H1 (cell line): Measurements from ENCODE around the gene CNTNAP1.
"Not testable (repeated sequence)": the region's sequence is repeated elsewhere in the genome, so short reads cannot be mapped to it uniquely, and the experiment has no call there.

ENCODE experiments used
- EZH2 ChIP-seq: fragments of 200-600 bp; sonication (generic); IDR thresholded peaks from 2 replicates; pipeline ENCODE4 v1.7.1; 2012; ENCODE audit warnings: low read depth, mild to moderate bottlenecking, moderate library complexity, low read length, inconsistent platforms; ENCODE audit not compliant: severe bottlenecking
- POLR2AphosphoS5 ChIP-seq: IDR thresholded peaks from 2 replicates; pipeline ENCODE4 v1.6.1; 2011; ENCODE audit warnings: low read depth, low read length
- RAD21 ChIP-seq, 2 experiments: IDR thresholded peaks in 1 of 2; conservative IDR thresholded peaks in 1 of 2; 2 replicates each; pipeline ENCODE4 v1.6.1; 2011; ENCODE audit warnings: low read depth in 2 of 2, low read length in 2 of 2, improper control_type of control experiment in 1 of 2, inconsistent platforms in 1 of 2, mild to moderate bottlenecking in 1 of 2, moderate library complexity in 1 of 2
- SUZ12 ChIP-seq: fragments of 200-600 bp; sonication (generic); IDR thresholded peaks from 2 replicates; pipeline ENCODE4 v1.6.1; 2012; ENCODE audit warnings: mild to moderate bottlenecking, inconsistent platforms, low read length, moderate library complexity, mixed read lengths
- TF ChIP-seq, protein P1 (sequence below), 3 experiments: IDR thresholded peaks; 1 replicate in 2 of 3; 2 replicates in 1 of 3; pipeline versions ENCODE4 v1.5.1 to v1.6.1; 2011; ENCODE audit warnings: low read length in 3 of 3, mild to moderate bottlenecking in 3 of 3, inconsistent platforms in 2 of 3, low read depth in 1 of 3, moderate library complexity in 1 of 3; ENCODE audit not compliant: insufficient read depth in 1 of 3; ENCODE audit errors: control extremely low read depth in 1 of 3
- TF ChIP-seq, protein P2 (sequence below): IDR thresholded peaks from 2 replicates; pipeline ENCODE4 v1.6.1; 2012; ENCODE audit warnings: low read length, inconsistent platforms

DNA sequence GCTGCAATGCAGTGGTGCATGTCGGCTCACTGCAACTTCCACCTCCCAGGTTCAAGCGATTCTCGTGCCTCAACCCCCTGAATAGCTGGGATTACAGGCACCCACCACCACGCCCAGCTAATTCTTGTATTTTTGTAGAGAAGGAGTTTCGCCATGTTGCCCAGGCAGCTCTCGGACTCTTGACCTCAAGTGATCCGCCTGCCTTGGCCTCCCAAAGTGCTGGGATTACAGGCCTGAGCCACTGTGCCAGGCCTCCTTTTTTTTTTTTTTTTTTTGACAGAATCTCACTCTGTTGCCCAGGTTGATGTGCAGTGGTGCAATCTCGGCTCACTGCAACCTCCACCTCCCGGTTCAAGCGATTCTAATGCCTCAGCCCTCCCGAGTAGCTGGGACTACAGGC lies 60.6 kb downstream of the CNTNAP1 start:
- TF ChIP-seq, protein P1, sequence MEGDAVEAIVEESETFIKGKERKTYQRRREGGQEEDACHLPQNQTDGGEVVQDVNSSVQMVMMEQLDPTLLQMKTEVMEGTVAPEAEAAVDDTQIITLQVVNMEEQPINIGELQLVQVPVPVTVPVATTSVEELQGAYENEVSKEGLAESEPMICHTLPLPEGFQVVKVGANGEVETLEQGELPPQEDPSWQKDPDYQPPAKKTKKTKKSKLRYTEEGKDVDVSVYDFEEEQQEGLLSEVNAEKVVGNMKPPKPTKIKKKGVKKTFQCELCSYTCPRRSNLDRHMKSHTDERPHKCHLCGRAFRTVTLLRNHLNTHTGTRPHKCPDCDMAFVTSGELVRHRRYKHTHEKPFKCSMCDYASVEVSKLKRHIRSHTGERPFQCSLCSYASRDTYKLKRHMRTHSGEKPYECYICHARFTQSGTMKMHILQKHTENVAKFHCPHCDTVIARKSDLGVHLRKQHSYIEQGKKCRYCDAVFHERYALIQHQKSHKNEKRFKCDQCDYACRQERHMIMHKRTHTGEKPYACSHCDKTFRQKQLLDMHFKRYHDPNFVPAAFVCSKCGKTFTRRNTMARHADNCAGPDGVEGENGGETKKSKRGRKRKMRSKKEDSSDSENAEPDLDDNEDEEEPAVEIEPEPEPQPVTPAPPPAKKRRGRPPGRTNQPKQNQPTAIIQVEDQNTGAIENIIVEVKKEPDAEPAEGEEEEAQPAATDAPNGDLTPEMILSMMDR (IDR thresholded peaks at IDR 0.05; ENCODE audit: control extremely low read depth in 1 of 3, insufficient read depth in 1 of 3, low read depth in 1 of 3, low read length in 3 of 3): not testable (repeated sequence)
- not testable (repeated sequence) for TF ChIP-seq SUZ12; POLR2AphosphoS5; EZH2; RAD21 (IDR thresholded peaks at IDR 0.05 in 1 of 2, conservative IDR thresholded peaks at IDR 0.05 in 1 of 2; ENCODE audit: low read depth in 2 of 2, low read length in 2 of 2)
- TF ChIP-seq, protein P2, sequence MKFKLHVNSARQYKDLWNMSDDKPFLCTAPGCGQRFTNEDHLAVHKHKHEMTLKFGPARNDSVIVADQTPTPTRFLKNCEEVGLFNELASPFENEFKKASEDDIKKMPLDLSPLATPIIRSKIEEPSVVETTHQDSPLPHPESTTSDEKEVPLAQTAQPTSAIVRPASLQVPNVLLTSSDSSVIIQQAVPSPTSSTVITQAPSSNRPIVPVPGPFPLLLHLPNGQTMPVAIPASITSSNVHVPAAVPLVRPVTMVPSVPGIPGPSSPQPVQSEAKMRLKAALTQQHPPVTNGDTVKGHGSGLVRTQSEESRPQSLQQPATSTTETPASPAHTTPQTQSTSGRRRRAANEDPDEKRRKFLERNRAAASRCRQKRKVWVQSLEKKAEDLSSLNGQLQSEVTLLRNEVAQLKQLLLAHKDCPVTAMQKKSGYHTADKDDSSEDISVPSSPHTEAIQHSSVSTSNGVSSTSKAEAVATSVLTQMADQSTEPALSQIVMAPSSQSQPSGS: not testable (repeated sequence)
